Measurements from ENCODE around the gene NUDT15. TPM values are rescaled to one million over a fixed set of nuclear protein-coding genes. Genes with fewer than 3 reads are reported as not detected.

Gene NUDT15
- total RNA-seq, 6 experiments from 2014 or later = 18.0 to 25.5 (median 23.7) TPM

GRCh38 chr13:48019796-48020195 is 17.7 kb upstream of the NUDT15 start:
- TF ChIP-seq CTCF (IDR thresholded peaks at IDR 0.05) = no peak
- Mint-ChIP-seq H3K9me3 (no peaks in the 10 kb centered on the region; the same call in 1 of the 2 replicates), H3K4me1 (ENCODE audit: low read depth) (no peaks in the 10 kb centered on the region), H3K36me3 (ENCODE audit: low read depth) (peaks cover 7% of the 10 kb centered on the region; the same call in 1 of the 2 replicates), H3K4me3 (no peak overlapping the region), H3K27ac (no peak overlapping the region), H3K27me3 (ENCODE audit: insufficient read depth) (no peaks in the 10 kb centered on the region)
- DNase-seq = no peak

- no peak overlapping the region for H3K4me3 Mint-ChIP-seq
- DNase-seq = no peak
- TF ChIP-seq CTCF (IDR thresholded peaks at IDR 0.05) = no peak
- H3K27me3 Mint-ChIP-seq (ENCODE audit: insufficient read depth) = no peaks in the 10 kb centered on the region
- H3K4me1 Mint-ChIP-seq (ENCODE audit: low read depth) = no peaks in the 10 kb centered on the region
- H3K9me3 Mint-ChIP-seq = peaks cover 21% of the 10 kb centered on the region
- peaks cover 18% of the 10 kb centered on the region for H3K36me3 Mint-ChIP-seq (ENCODE audit: low read depth)
- H3K27ac Mint-ChIP-seq = no peak overlapping the region
Observed at GRCh38 chr13:48028066-48028465, 9.5 kb upstream of the NUDT15 start.

- H3K27me3 Mint-ChIP-seq (ENCODE audit: insufficient read depth) = no peaks in the 10 kb centered on the region
- peaks cover 21% of the 10 kb centered on the region for H3K9me3 Mint-ChIP-seq
- H3K4me1 Mint-ChIP-seq (ENCODE audit: low read depth) = no peaks in the 10 kb centered on the region
- H3K36me3 Mint-ChIP-seq (ENCODE audit: low read depth) = peaks cover 18% of the 10 kb centered on the region
- TF ChIP-seq CTCF (IDR thresholded peaks at IDR 0.05) = no peak
- no peak overlapping the region for H3K27ac Mint-ChIP-seq
- DNase-seq = no peak
- H3K4me3 Mint-ChIP-seq = no peak overlapping the region
Observed at GRCh38 chr13:48029859-48030258, 7.7 kb upstream of the NUDT15 start.

- no peak for TF ChIP-seq CTCF (IDR thresholded peaks at IDR 0.05)
- DNase-seq = peak; percentile 0
- Mint-ChIP-seq H3K36me3 (ENCODE audit: low read depth) (peaks cover 11% of the 10 kb centered on the region), H3K4me3 (peak overlapping the region; percentile 97), H3K9me3 (no peaks in the 10 kb centered on the region), H3K27me3 (ENCODE audit: insufficient read depth) (no peaks in the 10 kb centered on the region; the same call in 1 of the 2 replicates), H3K4me1 (ENCODE audit: low read depth) (peaks cover 53% of the 10 kb centered on the region), H3K27ac (peak overlapping the region; percentile 98)
Observed at GRCh38 chr13:48038761-48039160, 1.2 kb downstream of the NUDT15 start.

- H3K4me3 Mint-ChIP-seq = no peak overlapping the region
- no peaks in the 10 kb centered on the region for H3K9me3 Mint-ChIP-seq
- no peaks in the 10 kb centered on the region; the same call in 1 of the 2 replicates for H3K27me3 Mint-ChIP-seq (ENCODE audit: insufficient read depth)
- peaks cover 59% of the 10 kb centered on the region for H3K4me1 Mint-ChIP-seq (ENCODE audit: low read depth)
- DNase-seq = no peak
- peaks cover 10% of the 10 kb centered on the region for H3K36me3 Mint-ChIP-seq (ENCODE audit: low read depth)
- peak overlapping the region; percentile 43; the same call in 1 of the 2 replicates for H3K27ac Mint-ChIP-seq
- no peak for TF ChIP-seq CTCF (IDR thresholded peaks at IDR 0.05)
Observed at GRCh38 chr13:48040049-48040448, 2.5 kb downstream of the NUDT15 start.

- Mint-ChIP-seq H3K4me3 (no peak overlapping the region), H3K36me3 (ENCODE audit: low read depth) (peaks cover 10% of the 10 kb centered on the region), H3K9me3 (no peaks in the 10 kb centered on the region), H3K27me3 (ENCODE audit: insufficient read depth) (no peaks in the 10 kb centered on the region), H3K4me1 (ENCODE audit: low read depth) (peaks cover 59% of the 10 kb centered on the region), H3K27ac (no peak overlapping the region)
- peak; percentile 2 for DNase-seq
- TF ChIP-seq CTCF (IDR thresholded peaks at IDR 0.05) = no peak
Observed at GRCh38 chr13:48040896-48041295, 3.4 kb downstream of the NUDT15 start.

Measured in HFFc6 (cell line).